ENCODE measurements around the gene RNF17.

DNA sequence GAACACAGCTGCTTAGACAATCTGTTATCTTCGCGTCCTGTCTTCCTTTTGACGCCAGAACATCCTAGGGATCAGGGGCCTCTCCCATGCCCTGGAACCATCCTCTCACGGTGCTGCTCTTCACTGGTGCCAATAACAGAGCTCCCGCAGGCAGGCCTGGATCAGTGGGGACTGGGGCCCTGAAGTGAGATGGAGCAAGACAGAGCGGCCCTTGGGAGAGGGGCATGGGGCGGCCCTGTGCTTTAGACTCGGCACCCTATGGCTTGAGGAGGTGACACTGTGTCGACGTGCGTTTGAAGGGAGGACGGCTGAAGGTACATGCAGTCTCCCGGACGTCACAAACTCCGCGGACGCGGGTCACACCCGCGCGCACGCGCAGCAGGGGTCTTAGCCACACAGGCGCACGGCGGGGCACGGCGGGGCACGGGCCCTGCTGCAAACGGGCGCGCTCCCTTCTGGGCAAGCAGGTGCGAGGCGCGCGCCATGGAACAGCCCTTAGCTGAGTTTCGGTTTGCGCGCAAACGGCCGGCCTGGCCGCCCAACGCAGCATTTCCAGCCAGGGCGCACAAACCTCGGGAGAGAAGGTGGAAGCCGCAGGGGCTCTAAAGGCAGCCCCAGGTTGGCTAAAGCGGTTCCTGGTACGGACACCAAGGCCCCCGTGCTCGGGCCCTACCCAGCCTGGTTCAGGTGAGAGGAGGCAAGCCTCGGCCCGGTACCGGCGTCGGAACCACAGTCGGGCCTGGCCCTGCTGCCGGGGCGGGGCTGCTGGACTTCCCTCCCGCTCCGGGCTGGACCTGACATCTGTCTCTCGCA is 16.5 kb upstream of the RNF17 start:
- TF ChIP-seq, protein P1, sequence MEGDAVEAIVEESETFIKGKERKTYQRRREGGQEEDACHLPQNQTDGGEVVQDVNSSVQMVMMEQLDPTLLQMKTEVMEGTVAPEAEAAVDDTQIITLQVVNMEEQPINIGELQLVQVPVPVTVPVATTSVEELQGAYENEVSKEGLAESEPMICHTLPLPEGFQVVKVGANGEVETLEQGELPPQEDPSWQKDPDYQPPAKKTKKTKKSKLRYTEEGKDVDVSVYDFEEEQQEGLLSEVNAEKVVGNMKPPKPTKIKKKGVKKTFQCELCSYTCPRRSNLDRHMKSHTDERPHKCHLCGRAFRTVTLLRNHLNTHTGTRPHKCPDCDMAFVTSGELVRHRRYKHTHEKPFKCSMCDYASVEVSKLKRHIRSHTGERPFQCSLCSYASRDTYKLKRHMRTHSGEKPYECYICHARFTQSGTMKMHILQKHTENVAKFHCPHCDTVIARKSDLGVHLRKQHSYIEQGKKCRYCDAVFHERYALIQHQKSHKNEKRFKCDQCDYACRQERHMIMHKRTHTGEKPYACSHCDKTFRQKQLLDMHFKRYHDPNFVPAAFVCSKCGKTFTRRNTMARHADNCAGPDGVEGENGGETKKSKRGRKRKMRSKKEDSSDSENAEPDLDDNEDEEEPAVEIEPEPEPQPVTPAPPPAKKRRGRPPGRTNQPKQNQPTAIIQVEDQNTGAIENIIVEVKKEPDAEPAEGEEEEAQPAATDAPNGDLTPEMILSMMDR (IDR thresholded peaks at IDR 0.05), result no peak
- TF ChIP-seq POLR2A (IDR thresholded peaks at IDR 0.05) (no peak), POLR2AphosphoS5 (IDR thresholded peaks at IDR 0.05) (no peak)
